Ovary (tissue), 3 donors: ENCODE data around the gene FGFBP2.

ENCODE experiments used
- POLR2A ChIP-seq: fragments of 450-650 bp; IDR thresholded peaks from one replicate; pipeline ENCODE4 v1.6.1; 2017; ENCODE audit warnings: antibody characterized with exemption, mild to moderate bottlenecking, moderate library complexity
- TF ChIP-seq, protein P1 (sequence below), 3 donors: fragments of 450-650 bp in 2 of 3; fragments of 200-600 bp in 1 of 3; IDR thresholded peaks; one replicate each; pipeline versions ENCODE4 v1.5.1 to v1.8.0; 2016 to 2022; ENCODE audit warnings: antibody characterized with exemption in 3 of 3, mild to moderate bottlenecking in 1 of 3
- donor health status: DM: no; HTN: no; CAD: no.

DNA sequence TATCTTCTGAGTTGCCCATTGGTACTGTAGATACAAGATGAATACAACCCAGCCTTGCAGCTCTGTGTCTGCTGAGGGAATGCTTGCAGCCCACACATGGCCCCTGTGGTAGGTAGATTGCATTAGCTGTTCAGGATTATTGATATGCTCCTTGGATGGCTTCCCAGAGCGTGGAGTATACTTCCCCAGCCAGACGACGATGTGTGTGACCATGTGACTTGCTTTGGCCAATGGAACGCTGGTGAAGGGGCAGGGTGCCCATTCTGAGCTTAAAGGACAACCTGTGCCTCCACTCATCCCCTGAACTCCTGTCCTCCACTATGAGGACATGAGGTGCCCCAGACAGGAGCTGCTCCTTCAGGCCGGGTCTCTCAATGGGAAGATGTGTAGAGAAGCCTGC is 23.9 kb upstream of the FGFBP2 start:
- TF ChIP-seq, protein P1, sequence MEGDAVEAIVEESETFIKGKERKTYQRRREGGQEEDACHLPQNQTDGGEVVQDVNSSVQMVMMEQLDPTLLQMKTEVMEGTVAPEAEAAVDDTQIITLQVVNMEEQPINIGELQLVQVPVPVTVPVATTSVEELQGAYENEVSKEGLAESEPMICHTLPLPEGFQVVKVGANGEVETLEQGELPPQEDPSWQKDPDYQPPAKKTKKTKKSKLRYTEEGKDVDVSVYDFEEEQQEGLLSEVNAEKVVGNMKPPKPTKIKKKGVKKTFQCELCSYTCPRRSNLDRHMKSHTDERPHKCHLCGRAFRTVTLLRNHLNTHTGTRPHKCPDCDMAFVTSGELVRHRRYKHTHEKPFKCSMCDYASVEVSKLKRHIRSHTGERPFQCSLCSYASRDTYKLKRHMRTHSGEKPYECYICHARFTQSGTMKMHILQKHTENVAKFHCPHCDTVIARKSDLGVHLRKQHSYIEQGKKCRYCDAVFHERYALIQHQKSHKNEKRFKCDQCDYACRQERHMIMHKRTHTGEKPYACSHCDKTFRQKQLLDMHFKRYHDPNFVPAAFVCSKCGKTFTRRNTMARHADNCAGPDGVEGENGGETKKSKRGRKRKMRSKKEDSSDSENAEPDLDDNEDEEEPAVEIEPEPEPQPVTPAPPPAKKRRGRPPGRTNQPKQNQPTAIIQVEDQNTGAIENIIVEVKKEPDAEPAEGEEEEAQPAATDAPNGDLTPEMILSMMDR (IDR thresholded peaks at IDR 0.05) = no peak
- no peak for TF ChIP-seq POLR2A
